NCI-H187 treated with DMSO at 0.1 percent for 48 hours (cell line): ENCODE measurements around the gene ARHGAP44.

Source experiments
- DNase-seq: peaks from one replicate; lab custom pipeline; 2025; lab: John Stamatoyannopoulos, UW

Gene ARHGAP44

GRCh38 chr17:12900474-12900873 is 111.2 kb downstream of the ARHGAP44 start:
- no peak for DNase-seq

- no peak for DNase-seq
Measured at GRCh38 chr17:12902046-12902445, 112.7 kb downstream of the ARHGAP44 start.

- DNase-seq = no peak
Measured at GRCh38 chr17:12907477-12907876, 118.2 kb downstream of the ARHGAP44 start.

DNA sequence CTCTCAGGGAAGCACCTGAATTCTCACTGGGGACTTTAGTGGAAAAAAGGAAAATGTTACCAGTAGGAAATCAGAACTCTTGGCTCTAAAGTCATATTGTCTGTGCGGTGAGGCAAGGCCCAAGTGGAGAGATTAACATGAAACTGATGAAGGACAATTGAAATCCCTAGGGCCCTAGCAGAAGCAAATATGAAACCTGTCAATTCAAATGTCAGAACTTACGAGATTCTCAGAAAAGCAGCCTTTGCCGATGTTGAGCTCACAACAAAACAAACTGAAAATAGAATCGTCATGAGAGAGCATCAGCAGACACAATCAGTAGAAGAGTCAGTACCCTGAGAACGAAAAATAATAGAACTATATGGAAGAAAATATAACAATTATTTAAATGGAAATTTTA is 119.7 kb downstream of the ARHGAP44 start:
- no peak for DNase-seq

GRCh38 chr17:12909511-12909910 is 120.2 kb downstream of the ARHGAP44 start:
- no peak for DNase-seq

- no peak for DNase-seq
Measured at GRCh38 chr17:12911239-12911638, 121.9 kb downstream of the ARHGAP44 start.

GRCh38 chr17:12917399-12917798 is 128.1 kb downstream of the ARHGAP44 start:
- DNase-seq = no peak

DNA sequence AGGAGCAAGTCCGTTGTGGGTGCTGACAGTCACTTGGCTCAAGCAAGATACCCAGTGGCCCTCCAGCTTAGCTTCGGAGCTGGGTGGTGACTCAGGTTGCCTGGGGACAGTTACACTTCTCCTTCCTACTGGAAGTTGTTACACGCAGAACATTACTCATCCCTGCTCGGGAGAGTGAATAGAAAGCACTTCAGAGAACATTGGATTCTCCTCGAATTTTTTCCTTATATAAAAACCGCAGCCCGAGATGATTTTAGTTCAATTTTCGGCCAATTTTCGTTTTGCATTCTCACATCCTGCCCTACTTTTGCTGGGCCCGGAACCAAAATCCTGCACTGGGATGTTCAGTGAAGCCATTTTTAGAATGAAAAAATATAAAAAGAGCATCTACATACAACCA is 128.8 kb downstream of the ARHGAP44 start:
- no peak for DNase-seq

DNA sequence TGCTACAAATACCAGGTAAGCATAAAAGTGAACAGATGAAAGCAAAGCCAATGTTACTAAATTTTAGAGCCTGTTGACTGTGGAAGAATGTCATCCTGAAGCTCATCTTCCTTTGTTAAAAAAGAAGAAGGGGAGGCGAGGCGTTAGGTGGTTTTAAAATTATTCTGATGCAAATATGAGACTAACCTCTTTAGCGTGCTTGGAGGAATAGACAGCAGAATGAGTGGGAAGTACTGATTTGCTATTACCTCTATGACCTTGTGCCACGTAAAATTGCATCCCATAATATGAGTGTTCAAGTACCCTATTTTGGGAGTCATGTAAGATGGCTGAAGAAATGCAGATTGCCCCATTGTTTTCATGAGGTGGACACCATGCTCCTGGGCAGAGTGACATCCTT is 132.8 kb downstream of the ARHGAP44 start:
- no peak for DNase-seq

DNA sequence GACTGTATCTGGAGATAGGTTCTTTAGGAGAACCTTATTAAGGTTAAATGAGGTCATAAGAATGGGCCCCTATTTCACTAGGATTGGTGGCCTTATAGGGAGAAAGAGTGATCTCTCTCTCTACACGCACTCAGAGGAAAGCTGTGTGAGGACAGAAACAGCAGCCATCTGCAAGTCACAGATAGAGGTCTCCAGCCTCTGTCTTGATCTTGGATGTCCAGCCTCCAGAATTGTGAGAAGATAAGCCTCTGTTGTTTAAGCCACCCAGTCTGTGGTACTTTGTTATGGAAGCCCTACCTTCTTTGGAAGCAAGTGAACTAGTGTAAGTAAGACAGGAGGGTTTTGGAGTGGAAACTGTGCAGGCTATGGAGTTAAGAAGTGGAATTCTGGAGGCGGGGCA is 135.3 kb downstream of the ARHGAP44 start:
- DNase-seq = no peak

- no peak for DNase-seq
Measured at GRCh38 chr17:12927001-12927400, 137.7 kb downstream of the ARHGAP44 start.

- DNase-seq = no peak
Measured at GRCh38 chr17:12927541-12928425, 138.5 kb downstream of the ARHGAP44 start.

- DNase-seq = no peak
Measured at GRCh38 chr17:12928736-12929135, 139.4 kb downstream of the ARHGAP44 start.

- DNase-seq = no peak
Measured at GRCh38 chr17:12936501-12936900, 147.2 kb downstream of the ARHGAP44 start.

GRCh38 chr17:12940699-12941098 is 151.4 kb downstream of the ARHGAP44 start:
- DNase-seq = no peak

DNA sequence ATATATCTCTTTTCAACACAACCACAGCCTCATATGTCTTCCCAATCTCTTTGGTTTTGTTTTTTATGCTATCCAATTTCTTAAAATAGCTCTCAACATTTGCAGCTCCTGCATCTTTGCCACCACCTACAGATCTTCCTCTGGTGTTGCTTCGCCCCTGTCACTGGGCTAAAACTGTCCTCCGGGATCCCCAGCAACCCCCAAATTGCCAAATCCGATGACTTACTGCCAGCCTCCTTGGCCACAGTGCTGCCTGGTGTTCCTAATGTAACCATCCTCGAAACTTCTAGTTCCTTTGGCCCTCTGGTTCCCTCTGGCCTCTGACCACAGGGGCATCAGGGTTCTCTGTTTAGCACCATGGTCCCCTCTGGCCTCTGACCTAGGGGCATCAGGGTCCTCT is 157.7 kb downstream of the ARHGAP44 start:
- DNase-seq = no peak

DNA sequence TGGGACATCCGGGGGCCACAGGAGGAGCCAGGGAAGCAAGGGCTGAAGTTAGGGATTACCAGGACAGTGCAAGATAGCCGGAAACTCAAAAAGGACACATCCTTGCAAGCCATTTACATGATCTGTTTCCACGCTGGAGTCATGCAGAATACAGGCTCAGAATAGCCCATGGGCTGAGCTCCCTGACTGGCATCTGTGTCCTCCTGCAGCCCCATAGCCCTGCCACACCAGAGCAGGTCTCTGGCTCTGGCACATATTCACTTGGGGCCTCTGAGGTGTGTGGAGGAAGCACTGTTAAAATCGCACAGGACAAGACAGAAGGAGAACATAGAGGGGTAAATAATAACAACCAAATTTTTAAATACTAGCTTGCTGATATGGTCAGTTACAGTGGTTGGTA is 162.7 kb downstream of the ARHGAP44 start:
- DNase-seq = no peak

- DNase-seq = no peak
Measured at GRCh38 chr17:12953156-12953555, 163.9 kb downstream of the ARHGAP44 start.

GRCh38 chr17:12955521-12955920 is 166.2 kb downstream of the ARHGAP44 start:
- DNase-seq = no peak

DNA sequence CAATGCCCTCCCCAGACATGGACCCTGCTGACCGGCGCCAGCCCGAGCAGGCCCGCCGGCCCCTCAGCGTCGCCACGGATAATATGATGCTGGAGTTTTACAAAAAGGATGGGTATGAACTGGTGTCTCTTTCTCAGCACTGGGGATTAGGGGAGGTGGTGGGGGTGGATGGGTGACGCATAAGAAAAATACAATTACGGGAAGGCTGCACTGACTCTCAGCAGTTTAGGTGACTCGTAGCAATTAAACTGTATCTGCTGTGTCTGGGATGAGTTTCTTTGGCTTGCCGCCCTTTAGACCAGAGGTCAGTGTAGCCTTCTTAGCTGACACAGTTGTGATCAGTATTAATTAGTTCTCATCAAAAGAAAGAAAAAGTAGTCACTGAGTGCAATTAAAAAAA is 169.5 kb downstream of the ARHGAP44 start:
- no peak for DNase-seq

DNA sequence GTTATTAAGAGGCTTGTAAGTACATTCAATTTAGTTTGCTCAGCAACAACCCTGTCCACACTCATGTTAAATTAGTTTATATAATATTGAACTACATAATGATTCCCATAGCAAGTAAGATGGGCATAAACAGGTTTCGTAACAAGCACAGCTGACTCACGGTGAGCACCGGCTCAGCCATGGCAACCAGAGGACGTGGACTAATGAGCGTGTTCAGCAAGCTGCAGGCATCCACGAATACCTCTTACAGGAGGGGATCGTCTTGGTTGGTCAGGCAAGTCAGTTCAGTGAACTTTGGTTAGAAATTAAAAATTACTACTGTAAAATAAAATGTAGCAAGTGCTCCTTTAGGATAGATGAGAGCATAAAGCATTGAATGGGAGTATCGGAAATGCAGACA is 170.1 kb downstream of the ARHGAP44 start:
- no peak for DNase-seq

GRCh38 chr17:12961655-12962054 is 172.4 kb downstream of the ARHGAP44 start:
- DNase-seq = no peak

DNA sequence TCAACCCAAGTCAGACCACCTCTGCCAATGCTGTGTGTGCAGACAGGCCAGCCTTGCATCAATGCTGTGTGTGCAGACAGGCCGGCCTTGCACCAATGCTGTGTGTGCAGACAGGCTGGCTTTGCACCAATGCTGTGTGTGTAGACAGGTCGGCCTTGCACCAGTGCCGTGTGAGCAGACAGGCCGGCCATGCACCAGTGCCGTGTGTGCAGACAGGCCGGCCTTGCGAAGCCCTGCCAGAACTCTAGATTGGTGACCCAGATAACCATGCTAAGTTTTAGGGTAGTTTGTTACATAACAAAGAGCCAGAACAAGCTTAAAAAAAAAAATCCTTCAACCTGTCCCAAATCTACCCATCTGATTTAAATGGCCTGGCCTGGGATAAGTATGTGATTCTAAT is 174.2 kb downstream of the ARHGAP44 start:
- no peak for DNase-seq

DNA sequence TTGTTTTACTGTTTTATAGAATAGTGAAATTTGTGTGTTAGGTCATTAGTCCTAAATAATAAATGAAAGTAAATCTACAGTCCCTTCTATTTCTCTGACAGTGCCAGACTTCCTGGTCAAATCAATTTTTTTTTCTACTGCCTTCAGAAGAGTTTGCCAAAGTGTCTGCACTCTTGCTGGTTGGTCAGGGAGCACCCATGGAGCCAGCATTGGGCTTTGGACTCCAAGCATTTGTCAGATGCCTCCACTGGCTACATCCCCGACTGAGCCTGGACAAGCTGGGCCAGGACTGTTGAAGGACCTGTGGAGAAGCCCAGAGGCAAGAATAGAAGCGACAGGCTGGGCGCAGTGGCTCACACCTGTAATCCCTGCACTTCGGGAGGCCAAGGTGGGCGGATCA is 174.9 kb downstream of the ARHGAP44 start:
- DNase-seq = no peak
